Astrocyte (in vitro differentiated cells and primary cell): ENCODE measurements around the gene RPS3.

Experiments
- CTCF ChIP-seq: IDR thresholded peaks from 2 replicates; pipeline ENCODE4 v1.5.1; 2011; ENCODE audit warnings: low read depth, mild to moderate bottlenecking, inconsistent platforms, low read length, moderate library complexity; ENCODE audit not compliant: insufficient read depth
- EZH2 ChIP-seq: IDR thresholded peaks from 2 replicates; pipeline ENCODE4 v1.6.1; 2012; ENCODE audit warnings: mild to moderate bottlenecking, low read length, inconsistent platforms; ENCODE audit not compliant: insufficient read depth

- TF ChIP-seq CTCF (no peak), EZH2 (no peak)
These were observed 18.4 kb upstream of the RPS3 start for GRCh38 chr11:75380716-75381420.
